ENCODE results near the gene FAM72B. TPM values are rescaled to one million over a fixed set of nuclear protein-coding genes. Genes with fewer than 3 reads are reported as not detected.
"Not testable (repeated sequence)": the region's sequence is repeated elsewhere in the genome, so short reads cannot be mapped to it uniquely, and the experiment has no call there.

Gene FAM72B
- total RNA-seq, 1 donor from 2014 or later = 0.82 TPM

DNA sequence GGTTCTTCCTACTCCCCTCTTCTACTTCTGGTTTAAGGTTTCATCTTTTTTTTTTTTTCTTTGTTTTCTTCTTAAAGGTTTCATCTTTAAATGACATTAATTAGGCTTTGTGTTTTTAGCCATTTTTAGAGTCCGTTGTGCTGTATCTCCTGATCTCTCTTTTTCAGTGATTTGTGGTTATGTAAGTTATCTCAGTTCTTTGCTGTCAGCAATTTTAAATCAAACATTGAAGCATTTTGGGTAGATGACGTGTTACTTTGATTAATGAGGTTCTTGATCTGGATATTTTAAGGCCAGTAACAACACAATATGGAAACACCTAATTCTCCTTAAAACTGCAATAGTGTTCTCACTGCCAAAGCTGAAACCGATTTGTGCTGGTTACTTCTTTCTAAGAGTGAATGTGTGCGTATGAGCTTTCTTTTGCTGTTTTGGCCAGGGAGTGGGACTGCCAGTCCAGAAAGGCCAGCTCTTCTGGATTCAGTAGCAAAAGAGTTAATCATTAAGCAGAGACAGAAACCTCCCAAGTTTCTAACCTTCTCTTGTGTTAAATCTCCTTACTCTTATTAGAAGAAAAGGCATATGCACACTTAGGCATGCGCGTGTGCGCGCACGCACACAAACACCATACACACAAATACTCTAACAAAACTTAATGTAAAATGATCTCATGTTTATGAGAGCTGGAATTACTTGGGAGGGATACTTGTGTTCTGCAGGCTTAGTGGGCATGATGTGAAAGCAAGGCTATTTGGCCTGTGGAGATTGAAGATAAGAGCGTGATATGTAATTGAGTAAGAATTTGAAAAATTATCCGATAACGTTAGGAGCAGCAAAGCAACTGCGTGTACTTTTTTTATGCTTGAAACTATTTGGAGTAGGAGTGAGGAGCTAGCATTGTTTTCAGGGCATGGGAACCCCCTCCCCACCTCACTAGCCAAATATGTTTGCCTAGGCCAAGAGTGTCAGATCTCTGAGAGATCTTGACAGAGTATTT is 17.1 kb upstream of the FAM72B start:
- not testable (repeated sequence) for FAIRE-seq; DNase-seq (ENCODE audit: low spot score in 2 of 2)

DNA sequence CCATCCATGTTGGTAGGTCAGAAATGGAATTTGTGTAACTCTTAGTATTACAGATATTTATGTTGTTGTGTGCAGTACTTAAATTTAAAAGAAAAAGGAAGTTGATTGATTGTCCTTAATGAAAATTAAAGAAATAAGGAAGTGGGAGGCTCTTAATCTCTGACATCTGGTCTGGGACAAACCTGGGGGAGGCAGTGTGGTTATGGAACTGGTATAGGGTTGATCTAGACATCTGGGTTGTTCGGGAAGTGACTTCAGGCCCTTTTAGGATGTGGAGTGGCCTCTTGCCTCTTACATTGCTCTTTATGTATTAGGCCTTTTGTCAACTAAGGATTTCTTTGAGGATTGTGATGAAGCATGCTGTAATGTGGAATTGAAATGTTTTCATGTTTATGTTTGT is 16.1 kb upstream of the FAM72B start:
- not testable (repeated sequence) for DNase-seq (ENCODE audit: low spot score in 2 of 2); FAIRE-seq

DNA sequence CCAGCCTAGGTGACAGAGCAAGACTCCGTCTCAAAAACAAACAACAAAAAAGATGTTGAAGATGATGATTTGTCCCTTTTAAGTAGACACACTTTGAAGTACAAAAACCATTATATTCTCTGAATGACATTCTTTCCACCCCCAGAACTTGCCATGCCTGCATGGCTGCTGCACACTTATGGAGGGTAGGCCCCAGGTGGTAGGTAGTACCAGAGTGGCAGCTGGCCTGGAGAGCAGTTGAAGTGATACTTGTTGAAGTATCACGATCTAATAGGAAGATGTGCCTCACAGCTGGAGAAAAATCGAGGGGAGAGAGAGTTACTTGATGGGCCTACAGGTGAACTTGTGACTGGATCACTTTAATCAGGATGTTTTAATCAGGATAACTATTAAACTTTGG is 15.6 kb upstream of the FAM72B start:
- FAIRE-seq; DNase-seq (ENCODE audit: low spot score in 2 of 2): not testable (repeated sequence)

GRCh38 chr1:121197095-121197882 is 13.1 kb upstream of the FAM72B start:
- FAIRE-seq; DNase-seq (ENCODE audit: low spot score in 2 of 2): not testable (repeated sequence)

- not testable (repeated sequence) for DNase-seq (ENCODE audit: low spot score in 2 of 2); FAIRE-seq
Measured at GRCh38 chr1:121192512-121192911, 8.4 kb upstream of the FAM72B start.

DNA sequence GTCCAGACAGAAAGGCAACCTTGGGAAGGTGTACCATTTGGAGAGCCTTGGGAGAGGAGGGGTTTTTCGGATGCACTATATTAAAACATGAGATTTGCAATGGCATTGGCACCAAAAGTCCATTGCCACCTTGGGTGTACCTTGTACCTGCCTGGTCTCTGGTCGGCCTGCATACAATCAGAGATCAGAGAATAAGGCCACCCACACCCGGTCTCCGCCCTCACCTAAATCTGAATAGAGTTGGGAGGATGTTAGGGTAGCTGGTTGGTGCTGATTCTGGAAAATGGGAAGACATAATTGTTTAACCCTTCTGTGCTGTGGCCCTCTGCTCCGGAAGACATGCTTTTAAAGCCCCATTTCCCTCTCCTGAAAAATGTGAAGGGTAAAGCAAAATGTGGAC is 3.8 kb upstream of the FAM72B start:
- not testable (repeated sequence) for DNase-seq (ENCODE audit: low spot score in 2 of 2); FAIRE-seq

GRCh38 chr1:121186191-121186590 is 2.1 kb upstream of the FAM72B start:
- DNase-seq (ENCODE audit: low spot score in 2 of 2); FAIRE-seq: not testable (repeated sequence)

GRCh38 chr1:121185140-121185708 is 1.1 kb upstream of the FAM72B start:
- not testable (repeated sequence) for FAIRE-seq; DNase-seq (ENCODE audit: low spot score in 2 of 2)

DNA sequence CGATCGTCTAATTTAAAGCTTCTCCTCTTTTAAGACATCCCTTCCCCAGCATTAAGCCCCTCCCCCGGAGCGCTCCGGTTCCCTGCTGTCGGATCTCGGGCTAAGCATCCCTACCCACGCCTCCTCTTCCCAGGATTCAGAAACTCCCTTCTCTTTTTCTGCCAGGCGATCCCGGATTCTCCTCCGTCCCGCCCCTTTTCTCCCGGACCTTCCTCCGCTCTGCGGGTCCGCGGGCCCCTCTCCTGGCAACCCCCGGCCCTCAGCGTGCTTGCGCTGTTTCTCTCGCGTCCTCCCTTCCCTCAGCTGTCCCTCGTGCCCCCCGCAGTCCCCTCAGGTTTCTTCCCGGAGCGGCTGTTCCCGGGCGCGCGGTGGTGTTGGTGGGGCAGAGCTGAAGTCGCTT is 273 bp downstream of the FAM72B start:
- FAIRE-seq; DNase-seq (ENCODE audit: low spot score in 2 of 2): not testable (repeated sequence)

GRCh38 chr1:121178197-121178596 is 5.9 kb downstream of the FAM72B start:
- not testable (repeated sequence) for DNase-seq (ENCODE audit: low spot score in 2 of 2); FAIRE-seq

DNA sequence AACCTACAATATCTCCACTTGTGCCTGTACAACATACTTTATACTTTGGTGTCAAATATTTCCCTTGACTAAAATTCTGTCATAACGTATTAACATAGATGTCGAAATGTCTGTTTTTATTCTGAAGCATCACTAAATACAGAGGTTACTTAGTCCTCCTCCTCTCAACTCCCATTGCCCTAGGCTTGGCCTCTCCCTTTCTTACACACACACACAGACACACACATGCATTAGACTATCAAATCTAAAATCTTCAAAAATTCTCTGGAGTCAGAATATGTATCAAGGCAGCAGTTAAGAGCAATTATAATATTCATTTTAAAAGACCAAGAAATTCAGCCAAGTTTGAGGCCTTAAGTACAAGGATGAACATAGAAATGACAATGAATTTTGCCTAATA is 7.5 kb downstream of the FAM72B start:
- DNase-seq (ENCODE audit: low spot score in 2 of 2); FAIRE-seq: not testable (repeated sequence)

DNA sequence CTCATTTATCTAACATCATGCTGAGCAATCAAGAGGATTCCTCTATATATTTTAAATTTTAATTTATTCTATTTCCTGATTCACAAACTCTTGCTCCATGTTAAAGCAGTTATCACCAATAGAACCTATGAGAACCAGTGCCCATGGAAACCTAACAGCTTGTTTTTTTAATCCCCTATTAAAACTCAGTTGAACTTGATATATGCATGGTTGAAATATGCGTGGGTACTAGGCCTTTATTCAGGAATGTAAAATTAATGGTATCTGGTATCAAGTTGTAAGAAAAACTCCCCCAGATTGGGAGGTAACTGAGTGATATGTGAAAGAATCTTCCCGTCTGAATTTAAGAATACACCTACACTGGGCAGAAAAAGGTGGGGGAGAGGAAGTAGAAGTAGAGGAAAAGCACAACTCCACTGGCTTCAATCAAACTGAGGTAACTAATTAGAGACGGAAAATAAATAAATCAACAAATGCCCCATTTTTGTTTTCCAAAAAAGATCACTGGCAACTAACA is 15.9 kb downstream of the FAM72B start:
- not testable (repeated sequence) for FAIRE-seq; DNase-seq (ENCODE audit: low spot score in 2 of 2)

DNA sequence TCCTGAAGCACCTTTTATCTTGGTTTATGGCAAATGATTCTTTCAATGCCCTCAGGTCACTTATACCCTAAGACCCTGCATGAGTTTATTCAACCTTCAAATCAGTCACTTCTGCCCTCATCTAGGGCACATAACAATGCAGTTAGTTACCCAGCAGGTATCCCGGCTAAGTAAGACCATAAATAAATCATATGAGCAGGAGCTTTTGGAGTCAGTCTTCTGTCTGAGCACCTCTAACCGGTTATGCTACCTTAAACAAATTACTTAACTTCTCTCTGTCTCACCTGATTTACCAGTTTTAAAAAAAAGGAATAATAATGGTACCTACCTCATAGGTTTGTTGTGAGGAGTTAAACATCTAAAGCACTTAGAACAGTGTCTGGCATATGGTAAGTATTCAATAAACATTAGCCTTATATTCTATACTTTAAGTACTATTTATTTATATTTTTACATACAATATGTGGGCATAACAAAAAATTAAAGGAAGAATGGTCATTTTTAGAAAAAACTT is 16.9 kb downstream of the FAM72B start:
- not testable (repeated sequence) for FAIRE-seq

DNA sequence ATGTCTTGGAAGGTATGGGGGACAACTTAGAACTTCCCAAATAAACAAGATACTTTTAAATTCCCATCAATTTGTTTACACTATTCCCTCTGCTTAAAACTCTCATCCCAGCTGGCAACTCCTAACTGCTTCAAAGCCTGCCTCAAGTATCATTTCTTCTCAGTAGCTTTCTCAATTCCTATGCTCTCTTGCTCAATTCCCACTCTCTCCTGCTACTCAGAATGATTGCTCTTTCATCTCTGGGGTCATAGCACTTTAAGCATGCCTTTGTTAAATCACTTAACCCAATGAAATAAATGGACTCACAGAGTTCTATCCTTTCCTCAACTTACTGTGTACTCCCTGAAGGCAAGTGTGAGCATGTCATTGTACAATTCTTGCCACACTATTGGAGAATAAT is 18.8 kb downstream of the FAM72B start:
- FAIRE-seq; DNase-seq (ENCODE audit: low spot score in 2 of 2): not testable (repeated sequence)

More for the DNA sequence above, 16.9 kb downstream of the FAM72B start:
- DNase-seq (ENCODE audit: low spot score in 2 of 2) = not testable (repeated sequence)

GRCh38 chr1:121163850-121164757 is 20.0 kb downstream of the FAM72B start:
- DNase-seq (ENCODE audit: low spot score in 2 of 2); FAIRE-seq: not testable (repeated sequence)

DNA sequence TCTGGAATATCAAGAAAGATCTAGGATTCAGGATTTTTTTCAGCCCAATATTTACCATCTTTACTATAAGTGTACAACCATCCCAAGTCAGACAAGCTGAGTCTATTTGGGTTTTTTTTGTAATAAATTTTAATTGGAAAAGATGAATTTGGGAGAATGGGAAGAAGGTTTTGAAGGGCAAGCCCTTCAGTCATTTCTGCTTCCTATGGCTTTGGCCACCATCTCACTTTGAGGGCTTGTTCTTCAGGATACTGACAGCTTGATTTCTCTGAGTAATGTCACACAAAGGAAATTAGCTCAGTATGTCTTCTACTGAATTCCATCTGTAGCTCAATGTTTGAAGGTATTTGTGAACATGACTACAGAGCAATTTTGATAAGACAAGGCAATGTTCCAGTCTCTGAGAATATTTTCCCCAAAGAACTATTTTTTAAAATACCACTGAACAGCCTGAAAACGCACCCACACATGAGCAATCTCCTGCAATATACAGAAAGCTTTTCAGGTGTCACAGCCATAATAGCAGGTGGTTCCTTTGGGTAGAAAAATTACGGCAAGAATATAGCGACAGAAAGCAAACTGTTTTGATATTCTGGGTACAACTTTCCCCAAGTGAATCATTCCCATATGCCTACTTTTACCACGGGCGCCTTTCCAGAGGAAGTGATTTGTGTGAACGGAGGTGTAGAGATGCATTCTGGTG is 22.8 kb downstream of the FAM72B start:
- DNase-seq (ENCODE audit: low spot score in 2 of 2); FAIRE-seq: not testable (repeated sequence)

- not testable (repeated sequence) for DNase-seq (ENCODE audit: low spot score in 2 of 2); FAIRE-seq
Measured at GRCh38 chr1:121160118-121160517, 24.0 kb downstream of the FAM72B start.

DNA sequence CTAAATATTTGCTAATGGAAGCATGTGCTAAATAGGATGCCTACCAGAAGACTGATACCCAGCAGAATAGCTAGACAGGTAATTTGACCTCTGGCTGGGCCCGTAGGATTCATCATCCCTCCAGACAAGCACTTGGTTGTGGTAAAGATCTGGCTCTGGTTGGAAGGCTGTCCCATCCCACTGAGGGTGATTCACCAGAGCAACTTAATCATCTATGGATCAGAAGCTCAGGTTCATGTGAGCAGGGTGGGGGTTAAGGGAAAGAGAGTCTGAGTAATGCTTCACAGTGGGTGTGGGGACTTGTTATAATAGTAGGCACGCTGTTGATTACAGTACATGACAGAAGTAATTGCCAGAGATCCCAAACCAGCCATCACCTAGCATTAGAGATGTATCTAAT is 26.5 kb downstream of the FAM72B start:
- FAIRE-seq; DNase-seq (ENCODE audit: low spot score in 2 of 2): not testable (repeated sequence)

Data from frontal cortex (tissue), 4 donors.